IMR-90 (cell line): ENCODE measurements around the gene CIAO3. TPM values are rescaled to one million over a fixed set of nuclear protein-coding genes. Genes with fewer than 3 reads are reported as not detected.
A peak's percentile ranks its signal among the peaks of the same experiment; 100 is the strongest.

Experiments used
- ATAC-seq: fragments of 200-7000 bp; cut with Tn5 transposase; 2 replicates; pipeline ENCODE4 v1.9.1; 2020; ENCODE audit warnings: low read depth, mild to moderate bottlenecking, moderate library complexity
- BruUV-seq: library from RNA; stranded (reverse); fragments of 400-500 nt; replicated peaks from 2 replicates; lab custom pipeline; 2021; lab: Mats Ljungman, UMichigan
- CTCF ChIA-PET: fragments of 300-600 bp; formaldehyde crosslinking; extraction: SDS; loops from one replicate; lab custom pipeline; 2021; ENCODE audit warnings: antibody characterized with exemption; lab: Yijun Ruan, JAX
- POLR2A ChIA-PET: fragments of 300-600 bp; sonication (Branson Sonifier 250); formaldehyde crosslinking; loops from one replicate; lab custom pipeline; 2022; ENCODE audit warnings: antibody characterized with exemption; ENCODE audit not compliant: unreplicated experiment; lab: Charles Lee
- DNase-seq: peaks from one replicate; pipeline ENCODE4 v3.0.0; 2013
- H2AFZ ChIP-seq: replicated peaks from 2 replicates; pipeline ENCODE3; 2013; ENCODE audit warnings: low read length, mild to moderate bottlenecking; ENCODE audit not compliant: poor library complexity
- H2AK5ac ChIP-seq: 2 replicates; pipeline ENCODE4 v1.6.1; 2013; ENCODE audit warnings: low read depth, low read length, inconsistent platforms
- H2AK9ac ChIP-seq: replicated peaks from 2 replicates; pipeline ENCODE3; 2013; ENCODE audit warnings: mild to moderate bottlenecking, low read depth, low read length, moderate library complexity; ENCODE audit not compliant: poor library complexity
- H2BK120ac ChIP-seq: 2 replicates; pipeline ENCODE4 v1.6.1; 2013; ENCODE audit warnings: low read depth, low read length, inconsistent platforms
- H2BK15ac ChIP-seq: 3 replicates; pipeline ENCODE4 v1.6.1; 2013; ENCODE audit warnings: low read depth, low read length, inconsistent platforms
- H2BK20ac ChIP-seq: 2 replicates; pipeline ENCODE4 v1.6.1; 2013; ENCODE audit warnings: low read depth, mild to moderate bottlenecking, inconsistent platforms, low read length, moderate library complexity
- H2BK5ac ChIP-seq: 2 replicates; pipeline ENCODE4 v1.6.1; 2013; ENCODE audit warnings: mild to moderate bottlenecking, low read depth, low read length, inconsistent platforms; ENCODE audit not compliant: poor library complexity, severe bottlenecking
- H3K14ac ChIP-seq: replicated peaks from 2 replicates; pipeline ENCODE4 v1.6.1; 2013; ENCODE audit warnings: low read depth, low read length, inconsistent platforms
- H3K18ac ChIP-seq: 2 replicates; pipeline ENCODE4 v1.6.1; 2013; ENCODE audit warnings: low read depth, low read length, control low read depth
- H3K23ac ChIP-seq: 2 replicates; pipeline ENCODE4 v1.6.1; 2013; ENCODE audit warnings: low read depth, low read length, inconsistent platforms
- H3K27ac ChIP-seq: 2 replicates; pipeline ENCODE4 v1.5.1; 2013; ENCODE audit warnings: mild to moderate bottlenecking, control low read depth, low read length; ENCODE audit not compliant: insufficient read depth
- H3K27me3 ChIP-seq: 2 replicates; pipeline ENCODE4 v1.6.1; 2013; ENCODE audit warnings: low read length; ENCODE audit not compliant: control insufficient read depth, insufficient read depth
- H3K36me3 ChIP-seq: 2 replicates; pipeline ENCODE4 v1.6.1; 2013; ENCODE audit warnings: low read length, mixed read lengths; ENCODE audit not compliant: control insufficient read depth, insufficient read depth
- H3K4ac ChIP-seq: 2 replicates; pipeline ENCODE4 v1.6.1; 2013; ENCODE audit warnings: low read depth, low read length, inconsistent platforms
- H3K4me1 ChIP-seq: 2 replicates; pipeline ENCODE4 v1.6.1; 2013; ENCODE audit warnings: low read length, mixed read lengths; ENCODE audit not compliant: control insufficient read depth, insufficient read depth
- H3K4me2 ChIP-seq: 2 replicates; pipeline ENCODE4 v1.6.1; 2013; ENCODE audit warnings: low read depth, mild to moderate bottlenecking, control low read depth, low read length, moderate library complexity
- H3K4me3 ChIP-seq: 2 replicates; pipeline ENCODE4 v1.5.1; 2013; ENCODE audit warnings: low read depth, mild to moderate bottlenecking, control low read depth, low read length, moderate library complexity; ENCODE audit not compliant: insufficient read depth
- H3K56ac ChIP-seq: 2 replicates; pipeline ENCODE4 v1.6.1; 2013; ENCODE audit warnings: low read length, inconsistent platforms; ENCODE audit not compliant: insufficient read depth; ENCODE audit errors: extremely low read depth
- H3K79me1 ChIP-seq, 2 experiments: 2 replicates each; pipeline ENCODE4 v1.6.1; 2013; ENCODE audit warnings: low read length in 2 of 2, inconsistent platforms in 1 of 2, low read depth in 1 of 2
- H3K9ac ChIP-seq: 2 replicates; pipeline ENCODE4 v1.6.1; 2013; ENCODE audit warnings: low read depth, low read length, control low read depth
- H3K9me1 ChIP-seq: 2 replicates; pipeline ENCODE4 v1.6.1; 2013; ENCODE audit warnings: low read length, inconsistent platforms; ENCODE audit not compliant: insufficient read depth
- H3K9me3 ChIP-seq: 2 replicates; pipeline ENCODE4 v1.6.1; 2013; ENCODE audit warnings: low read length; ENCODE audit not compliant: control insufficient read depth, insufficient read depth
- H4K20me1 ChIP-seq: 2 replicates; pipeline ENCODE4 v1.6.1; 2013; ENCODE audit warnings: low read length, inconsistent platforms; ENCODE audit not compliant: insufficient read depth
- H4K5ac ChIP-seq: 2 replicates; pipeline ENCODE4 v1.6.1; 2013; ENCODE audit warnings: mild to moderate bottlenecking, low read depth, low read length, control low read depth
- H4K8ac ChIP-seq, 2 experiments: 2 replicates each; pipeline ENCODE4 v1.6.1; 2013; ENCODE audit warnings: low read depth in 2 of 2, low read length in 2 of 2, control low read depth in 1 of 2, inconsistent platforms in 1 of 2
- H4K91ac ChIP-seq: 2 replicates; pipeline ENCODE4 v1.6.1; 2013; ENCODE audit warnings: low read depth, low read length, inconsistent platforms; ENCODE audit not compliant: insufficient read depth
- BHLHE40 ChIP-seq: fragments of 150-350 bp; IDR thresholded peaks from 2 replicates; pipeline ENCODE4 v1.6.1; 2016; ENCODE audit warnings: mild to moderate bottlenecking, low read depth, low read length
- CEBPB ChIP-seq: IDR thresholded peaks from 2 replicates; pipeline ENCODE4 v1.6.1; 2012; ENCODE audit warnings: low read depth, low read length, improper control_type of control experiment
- ELK1 ChIP-seq: fragments of 150-350 bp; IDR thresholded peaks from 2 replicates; pipeline ENCODE4 v1.6.1; 2016; ENCODE audit warnings: low read depth, mild to moderate bottlenecking, low read length, moderate library complexity, borderline replicate concordance
- FOS ChIP-seq: fragments of 150-350 bp; IDR thresholded peaks from 2 replicates; pipeline ENCODE4 v1.6.1; 2016; ENCODE audit warnings: low read depth, low read length
- MAFK ChIP-seq: IDR thresholded peaks from 2 replicates; pipeline ENCODE4 v1.6.1; 2012; ENCODE audit warnings: low read depth, low read length, improper control_type of control experiment
- MAZ ChIP-seq: IDR thresholded peaks from 2 replicates; pipeline ENCODE4 v1.6.1; 2012; ENCODE audit warnings: low read depth, mild to moderate bottlenecking, low read length, improper control_type of control experiment, moderate library complexity, borderline replicate concordance
- MXI1 ChIP-seq: IDR thresholded peaks from 2 replicates; pipeline ENCODE4 v1.6.1; 2012; ENCODE audit warnings: low read depth, mild to moderate bottlenecking, low read length, moderate library complexity, borderline replicate concordance
- NFE2L2 ChIP-seq: fragments of 150-350 bp; IDR thresholded peaks from 2 replicates; pipeline ENCODE4 v1.6.1; 2016; ENCODE audit warnings: low read depth, mild to moderate bottlenecking, low read length
- RAD21 ChIP-seq: IDR thresholded peaks from 2 replicates; pipeline ENCODE4 v1.6.1; 2012; ENCODE audit warnings: low read length, improper control_type of control experiment
- RCOR1 ChIP-seq: IDR thresholded peaks from 2 replicates; pipeline ENCODE4 v1.6.1; 2012; ENCODE audit warnings: mild to moderate bottlenecking, low read length, improper control_type of control experiment; ENCODE audit not compliant: insufficient replicate concordance
- RFX5 ChIP-seq: IDR thresholded peaks from 2 replicates; pipeline ENCODE4 v1.8.0; 2012; ENCODE audit warnings: low read depth, mild to moderate bottlenecking, low read length, moderate library complexity
- USF2 ChIP-seq: fragments of 150-350 bp; IDR thresholded peaks from 2 replicates; pipeline ENCODE4 v1.6.1; 2017; ENCODE audit warnings: mild to moderate bottlenecking, antibody characterized with exemption, low read length, low read depth
- WGBS, 2 experiments: methylation state at CpG; one replicate each; pipeline versions ENCODE4 v1.1.5 to v1.1.7; 2013; ENCODE audit warnings: missing lambda C conversion rate in 2 of 2; ENCODE audit not compliant: insufficient read length in 1 of 2; ENCODE audit errors: extremely low coverage in 2 of 2; 5-methylcytosine and 5-hydroxymethylcytosine counted together
- dilution Hi-C: fragments of 300-500 bp; cut with HindIII; formaldehyde crosslinking; loops from one replicate; pipeline ENCODE4 v1.14.3; 2018; ENCODE audit warnings: low sequenced_read_pairs; ENCODE audit not compliant: unreplicated experiment
- in situ Hi-C: fragments of 300-500 bp; cut with MboI; formaldehyde crosslinking; loops from 3 replicates; pipeline ENCODE4 v1.14.3; 2019; ENCODE audit warnings: low sequenced_read_pairs, inconsistent platforms, mixed read lengths
- intact Hi-C: fragments of 100-400 bp; cut with micrococcal nuclease; formaldehyde crosslinking; loops from 2 replicates; pipeline ENCODE4 v1.10.0; 2022
- polyA plus RNA-seq, 3 experiments: library from polyadenylated mRNA; depleted of rRNA; stranded (reverse); fragments of >200 nt; gene quantifications; 2 replicates each; pipeline ENCODE4 v1.2.3, GENCODE V29; 2012; ENCODE audit warnings: low replicate concordance in 1 of 3
- total RNA-seq: library from RNA; depleted of rRNA; stranded (reverse); fragments of >200 nt; gene quantifications from 2 replicates; pipeline ENCODE4 v1.2.3, GENCODE V29; 2012

CIAO3 gene
- total and polyA plus RNA-seq, 2 of the 4 experiments (the other 2 are of a cell fraction) = 17.0 to 20.2 TPM

- no peak for TF ChIP-seq FOS
- TF ChIP-seq NFE2L2 = no peak
Observed at GRCh38 chr16:729768-730665, 10.8 kb downstream of the CIAO3 start (continued).

GRCh38 chr16:728890-729744 lies 11.7 kb downstream of the CIAO3 start:
- CTCF ChIA-PET = no interaction called here
- TF ChIP-seq MAFK = no peak
- no peak for TF ChIP-seq RAD21
- no peak for TF ChIP-seq RFX5
- TF ChIP-seq BHLHE40 = no peak
- TF ChIP-seq RCOR1 = no peak
- no peak for TF ChIP-seq CEBPB
- no peak for TF ChIP-seq USF2
- no peak for TF ChIP-seq ELK1
- no peak for TF ChIP-seq NFE2L2
- no peak for TF ChIP-seq MAZ
- no peak for TF ChIP-seq MXI1

More at GRCh38 chr16:728890-729744, 11.7 kb downstream of the CIAO3 start:
- in situ Hi-C loops (no loop called here), intact Hi-C loops (loop anchor here (5.0 kb wide), 1 partner anchor 58 kb away; the partner anchor contains the start of genes CHTF18 and RPUSD1), dilution Hi-C loops (no loop called here)
- Histone ChIP-seq H3K4ac (peak overlapping the region; percentile 73; the same call in 1 of the 2 replicates), H3K9me1 (peaks cover 2% of the 10 kb centered on the region; the same call in 1 of the 2 replicates), H4K91ac (no peak overlapping the region), H4K5ac (no peak overlapping the region), H3K14ac (no peak overlapping the region), H4K8ac (no peak overlapping the region), H3K9me3 (no peaks in the 10 kb centered on the region), H2AK9ac (peak overlapping the region; percentile 72), H2BK5ac (peak overlapping the region; percentile 11), H3K36me3 (peaks cover 21% of the 10 kb centered on the region), H3K18ac (no peak overlapping the region), H2BK15ac (no peak overlapping the region), H3K4me2 (no peak overlapping the region; the same call in 1 of the 2 replicates), H2AFZ (peak overlapping the region; percentile 89), H3K27ac (no peak overlapping the region), H3K4me1 (peaks cover 6% of the 10 kb centered on the region), H2BK20ac (no peak overlapping the region), H3K4me3 (no peak overlapping the region), H3K79me1 (peaks cover 0 to 5% of the 10 kb centered on the region in 2 experiments; a peak in 1 of 4 replicates), H3K23ac (no peak overlapping the region), H2BK120ac (no peak overlapping the region), H3K9ac (no peak overlapping the region), H3K56ac (no peak overlapping the region), H2AK5ac (peak overlapping the region; percentile 78), H3K27me3 (no peaks in the 10 kb centered on the region), H4K20me1 (peaks cover 4% of the 10 kb centered on the region)
- WGBS, 2 experiments = 76% methylated on average over 22 of the region's 55 CpGs; no CpG with 5 or more reads in 1 of the 2 experiments
- DNase-seq = no peak
- POLR2A ChIA-PET = no interaction called here
- BruUV-seq = no TSS peak
- ATAC-seq = no peak
